ENCODE measurements around the gene HERC2. TPM values are rescaled to one million over a fixed set of nuclear protein-coding genes. Genes with fewer than 3 reads are reported as not detected.
"Not testable (repeated sequence)": the region's sequence is repeated elsewhere in the genome, so short reads cannot be mapped to it uniquely, and the experiment has no call there.

Gene HERC2
- 25.4 TPM for polyA plus RNA-seq (2013, experiment 1 of 4)
- polyA plus RNA-seq (2013, experiment 2 of 4), result 32.1 TPM
- 21.3 TPM for polyA plus RNA-seq (2013, experiment 3 of 4)
- polyA plus RNA-seq (2013, experiment 4 of 4), result 26.1 TPM

DNA sequence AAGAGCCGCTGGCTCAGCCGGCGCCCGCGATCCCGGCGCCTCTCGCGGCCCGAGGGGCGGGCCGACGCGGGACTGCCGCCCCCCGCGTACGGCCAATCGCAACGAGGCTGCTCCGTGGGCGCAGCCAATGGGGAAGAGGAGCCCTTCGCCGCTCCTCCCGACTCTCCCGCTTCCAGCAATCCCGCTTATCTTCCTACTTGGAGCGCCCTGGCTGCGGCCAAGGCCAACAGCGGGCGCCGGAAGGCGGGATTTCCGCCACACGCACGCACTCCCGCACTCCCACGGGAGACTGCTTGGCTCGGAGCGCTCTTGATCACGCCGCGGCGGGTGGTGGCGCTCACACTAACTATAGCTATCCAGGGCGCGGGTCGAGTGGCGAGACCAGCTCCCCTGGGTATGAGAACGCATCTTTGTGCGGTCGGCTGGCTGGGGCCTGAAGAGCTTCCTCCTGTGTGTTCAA is at the start of gene HERC2:
Gene HERC2 (minus strand): TSS at position 51 of the 460 bp plus-strand sequence. CDS start 746 bp downstream, outside the sequence.
- H3K9me3 ChIP-seq (ENCODE audit: control insufficient read depth, low read length); H3K27me3 ChIP-seq (ENCODE audit: control insufficient read depth, insufficient read depth, low read length, poor library complexity, severe bottlenecking); H3K36me3 ChIP-seq (ENCODE audit: control insufficient read depth, insufficient read depth, low read length); H3K4me1 ChIP-seq (ENCODE audit: control insufficient read depth, insufficient read depth, low read length); H3K27ac ChIP-seq (ENCODE audit: insufficient read depth, low read depth, low read length, poor library complexity, severe bottlenecking): not testable (repeated sequence)
- H3K4me3 ChIP-seq (ENCODE audit: insufficient read depth, low read depth, low read length), result peak within 1 kb of the TSS; percentile 20
- no CpG with 5 or more reads among the region's 52 CpGs for WGBS, 2 experiments

DNA sequence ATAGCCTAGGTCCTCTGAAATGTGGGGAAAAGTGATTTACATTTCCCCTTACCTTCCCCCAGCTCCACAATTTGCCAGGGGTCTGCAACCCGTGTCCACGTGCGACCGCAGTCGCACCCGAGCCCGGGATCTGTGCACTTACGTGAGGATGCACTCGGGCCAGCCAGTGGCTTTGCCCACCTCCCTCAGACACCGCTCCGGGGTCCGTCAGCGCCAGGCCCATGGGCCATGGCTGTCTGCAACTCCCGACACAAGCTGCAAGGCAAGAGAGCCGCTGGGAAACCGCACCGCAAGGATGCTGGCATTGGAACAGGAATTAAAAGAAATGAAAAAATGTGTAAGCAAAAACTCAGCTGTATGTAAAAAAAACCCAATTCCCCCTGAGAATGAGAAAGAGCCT is 43.5 kb upstream of the HERC2 start:
- H3K9me3 ChIP-seq (ENCODE audit: control insufficient read depth, low read length); H3K4me3 ChIP-seq (ENCODE audit: insufficient read depth, low read depth, low read length); H3K4me1 ChIP-seq (ENCODE audit: control insufficient read depth, insufficient read depth, low read length); H3K27me3 ChIP-seq (ENCODE audit: control insufficient read depth, insufficient read depth, low read length, poor library complexity, severe bottlenecking); H3K36me3 ChIP-seq (ENCODE audit: control insufficient read depth, insufficient read depth, low read length); H3K27ac ChIP-seq (ENCODE audit: insufficient read depth, low read depth, low read length, poor library complexity, severe bottlenecking): not testable (repeated sequence)
- WGBS, 2 experiments, result 95% methylated on average over 4 of the region's 17 CpGs; no CpG with 5 or more reads in 1 of the 2 experiments

DNA sequence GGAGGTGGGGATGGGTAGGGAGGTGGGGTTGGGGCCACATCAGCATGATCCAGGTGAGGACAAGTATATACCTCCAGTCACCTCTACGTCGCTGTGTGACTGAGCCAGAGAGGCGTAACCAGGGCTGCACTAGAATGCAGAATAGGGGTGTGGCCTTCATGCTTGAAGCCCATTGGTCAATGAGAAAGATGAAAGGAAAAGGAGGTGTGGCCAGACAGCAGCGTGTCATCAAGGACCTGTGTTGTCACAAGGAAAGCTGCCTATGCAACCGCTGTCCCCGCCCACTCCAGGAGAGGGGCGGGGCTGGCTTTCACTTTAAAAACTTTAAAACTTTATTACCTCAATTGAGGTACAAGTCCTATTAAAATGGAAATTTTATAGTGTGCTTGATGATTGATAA is 36.0 kb upstream of the HERC2 start, which contains the start of gene GOLGA6L24:
Gene GOLGA6L24 (minus strand): TSS at position 101 of the 400 bp plus-strand sequence. CDS start 61 bp downstream, at position 40.
- no CpG with 5 or more reads among the region's 7 CpGs for WGBS, 2 experiments
- H3K4me1 ChIP-seq (ENCODE audit: control insufficient read depth, insufficient read depth, low read length); H3K27ac ChIP-seq (ENCODE audit: insufficient read depth, low read depth, low read length, poor library complexity, severe bottlenecking); H3K27me3 ChIP-seq (ENCODE audit: control insufficient read depth, insufficient read depth, low read length, poor library complexity, severe bottlenecking); H3K36me3 ChIP-seq (ENCODE audit: control insufficient read depth, insufficient read depth, low read length); H3K4me3 ChIP-seq (ENCODE audit: insufficient read depth, low read depth, low read length); H3K9me3 ChIP-seq (ENCODE audit: control insufficient read depth, low read length): not testable (repeated sequence)

DNA sequence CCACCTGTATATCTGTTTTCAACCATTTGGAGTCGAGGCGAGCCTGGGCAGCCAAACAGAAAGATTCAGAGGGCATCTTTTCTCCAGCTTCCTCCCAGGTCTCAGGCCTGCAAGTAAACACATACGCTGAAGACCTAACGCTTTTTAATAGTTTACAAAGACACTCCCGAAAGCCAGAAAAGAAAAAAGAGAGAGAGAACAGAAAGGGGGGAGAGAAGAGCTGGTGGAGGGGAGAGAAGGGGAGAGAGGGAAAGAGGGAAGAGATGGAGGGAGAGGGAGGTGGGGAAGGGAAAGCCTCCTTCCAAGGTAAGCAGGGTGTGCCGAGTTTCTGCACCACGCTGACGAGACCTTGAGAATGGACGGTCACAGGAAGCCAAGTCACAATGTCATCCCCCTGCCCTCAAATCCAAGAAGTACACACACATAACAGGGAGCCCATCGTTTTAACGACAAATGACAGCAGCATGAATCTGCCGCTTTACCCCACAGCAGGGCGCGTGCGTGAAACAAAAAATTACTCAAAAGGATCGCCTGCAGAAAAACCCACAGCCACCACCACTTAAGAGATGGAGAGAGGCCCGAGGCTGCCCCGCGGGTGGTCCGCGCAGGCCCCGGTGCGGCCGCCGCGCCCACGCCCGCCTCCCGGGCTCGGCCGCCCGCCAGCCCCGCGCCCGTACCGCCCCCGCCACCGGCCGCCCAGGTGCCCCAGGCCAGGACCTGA is 461 bp downstream of the HERC2 start:
- WGBS, 2 experiments, result 0% methylated on average over 4 to 9 of the region's 39 CpGs
- peak overlapping the region; percentile 20 for H3K4me3 ChIP-seq (ENCODE audit: insufficient read depth, low read depth, low read length)
- H3K4me1 ChIP-seq (ENCODE audit: control insufficient read depth, insufficient read depth, low read length); H3K9me3 ChIP-seq (ENCODE audit: control insufficient read depth, low read length); H3K27me3 ChIP-seq (ENCODE audit: control insufficient read depth, insufficient read depth, low read length, poor library complexity, severe bottlenecking); H3K36me3 ChIP-seq (ENCODE audit: control insufficient read depth, insufficient read depth, low read length); H3K27ac ChIP-seq (ENCODE audit: insufficient read depth, low read depth, low read length, poor library complexity, severe bottlenecking): not testable (repeated sequence)

DNA sequence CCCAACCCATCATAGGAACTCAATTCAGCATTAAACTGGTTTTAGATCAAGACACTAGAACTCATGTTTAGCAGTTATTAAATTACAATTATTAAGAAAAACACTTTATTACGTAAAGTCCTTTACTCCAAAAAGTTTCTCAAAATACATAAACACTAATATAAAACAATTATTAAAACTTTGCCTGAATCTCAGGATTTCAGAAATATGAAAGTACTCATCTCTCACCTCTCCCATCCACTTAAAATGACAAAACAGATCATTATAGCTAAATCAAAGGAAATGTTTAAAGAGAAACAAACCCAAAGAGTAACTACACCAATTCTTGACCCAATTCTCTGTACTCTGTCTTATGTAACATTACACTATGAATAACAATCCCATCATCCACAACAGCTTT is 2.3 kb downstream of the HERC2 start:
- 92 to 100% methylated on average over 1 of the region's 1 CpG for WGBS, 2 experiments
- H3K4me3 ChIP-seq (ENCODE audit: insufficient read depth, low read depth, low read length); H3K36me3 ChIP-seq (ENCODE audit: control insufficient read depth, insufficient read depth, low read length): not testable (repeated sequence)

DNA sequence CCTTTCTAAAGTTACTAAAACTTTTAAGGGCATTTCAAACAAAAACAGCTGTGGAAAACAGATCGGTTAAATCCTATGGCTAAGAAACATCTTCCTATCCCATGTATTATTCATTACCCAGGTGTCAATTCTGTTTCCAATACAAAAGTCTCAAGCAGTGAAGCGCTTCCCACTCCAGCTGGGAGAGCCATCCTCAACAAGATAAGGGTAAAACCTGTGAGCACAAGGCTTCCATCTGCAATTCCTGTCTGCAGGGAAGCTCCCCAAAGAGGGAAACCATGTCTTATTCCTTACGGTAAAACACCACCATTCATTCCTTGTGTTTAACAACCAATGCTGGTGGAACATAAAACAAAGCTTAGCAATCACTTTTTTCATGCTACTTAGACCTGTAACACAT is 3.2 kb downstream of the HERC2 start:
- not testable (repeated sequence) for H3K27ac ChIP-seq (ENCODE audit: insufficient read depth, low read depth, low read length, poor library complexity, severe bottlenecking); H3K36me3 ChIP-seq (ENCODE audit: control insufficient read depth, insufficient read depth, low read length); H3K9me3 ChIP-seq (ENCODE audit: control insufficient read depth, low read length); H3K4me1 ChIP-seq (ENCODE audit: control insufficient read depth, insufficient read depth, low read length); H3K4me3 ChIP-seq (ENCODE audit: insufficient read depth, low read depth, low read length); H3K27me3 ChIP-seq (ENCODE audit: control insufficient read depth, insufficient read depth, low read length, poor library complexity, severe bottlenecking)
- no CpG with 5 or more reads among the region's 3 CpGs for WGBS, 2 experiments

More for the DNA sequence above, 2.3 kb downstream of the HERC2 start:
- not testable (repeated sequence) for H3K27me3 ChIP-seq (ENCODE audit: control insufficient read depth, insufficient read depth, low read length, poor library complexity, severe bottlenecking); H3K27ac ChIP-seq (ENCODE audit: insufficient read depth, low read depth, low read length, poor library complexity, severe bottlenecking); H3K9me3 ChIP-seq (ENCODE audit: control insufficient read depth, low read length); H3K4me1 ChIP-seq (ENCODE audit: control insufficient read depth, insufficient read depth, low read length)

- not testable (repeated sequence) for H3K27ac ChIP-seq (ENCODE audit: insufficient read depth, low read depth, low read length, poor library complexity, severe bottlenecking); H3K4me1 ChIP-seq (ENCODE audit: control insufficient read depth, insufficient read depth, low read length); H3K9me3 ChIP-seq (ENCODE audit: control insufficient read depth, low read length); H3K36me3 ChIP-seq (ENCODE audit: control insufficient read depth, insufficient read depth, low read length); H3K27me3 ChIP-seq (ENCODE audit: control insufficient read depth, insufficient read depth, low read length, poor library complexity, severe bottlenecking); H3K4me3 ChIP-seq (ENCODE audit: insufficient read depth, low read depth, low read length)
- WGBS, 2 experiments, result 86 to 98% methylated on average over 10 to 11 of the region's 13 CpGs
These were observed 3.9 kb downstream of the HERC2 start for GRCh38 chr15:28318122-28318521.

- H3K27ac ChIP-seq (ENCODE audit: insufficient read depth, low read depth, low read length, poor library complexity, severe bottlenecking); H3K4me3 ChIP-seq (ENCODE audit: insufficient read depth, low read depth, low read length); H3K9me3 ChIP-seq (ENCODE audit: control insufficient read depth, low read length); H3K4me1 ChIP-seq (ENCODE audit: control insufficient read depth, insufficient read depth, low read length); H3K36me3 ChIP-seq (ENCODE audit: control insufficient read depth, insufficient read depth, low read length); H3K27me3 ChIP-seq (ENCODE audit: control insufficient read depth, insufficient read depth, low read length, poor library complexity, severe bottlenecking): not testable (repeated sequence)
- WGBS, 2 experiments, result 94 to 96% methylated on average over 6 to 7 of the region's 7 CpGs
These were observed 5.0 kb downstream of the HERC2 start for GRCh38 chr15:28316958-28317357.

DNA sequence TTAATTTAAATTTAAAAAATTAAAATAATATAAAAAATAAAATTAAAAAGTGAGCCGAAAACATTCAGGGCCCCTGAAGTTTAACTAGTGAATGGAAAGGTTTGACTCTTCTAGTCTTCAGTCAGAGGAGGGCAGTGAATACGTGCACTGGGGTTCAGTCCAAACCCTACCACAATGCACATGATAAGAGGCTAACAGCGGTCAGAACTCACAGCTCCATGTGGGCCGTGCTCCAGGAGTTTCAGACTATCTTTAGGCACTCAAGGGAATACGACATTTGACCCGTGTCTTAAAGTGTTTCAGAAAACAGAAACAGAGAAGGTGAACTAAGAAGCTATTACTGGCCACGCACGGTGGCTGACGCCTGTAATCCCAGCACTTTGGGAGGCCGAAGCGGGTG is 11.5 kb downstream of the HERC2 start:
- not testable (repeated sequence) for H3K36me3 ChIP-seq (ENCODE audit: control insufficient read depth, insufficient read depth, low read length); H3K27me3 ChIP-seq (ENCODE audit: control insufficient read depth, insufficient read depth, low read length, poor library complexity, severe bottlenecking); H3K9me3 ChIP-seq (ENCODE audit: control insufficient read depth, low read length); H3K27ac ChIP-seq (ENCODE audit: insufficient read depth, low read depth, low read length, poor library complexity, severe bottlenecking); H3K4me3 ChIP-seq (ENCODE audit: insufficient read depth, low read depth, low read length); H3K4me1 ChIP-seq (ENCODE audit: control insufficient read depth, insufficient read depth, low read length)
- WGBS, 2 experiments, result 81 to 84% methylated on average over 8 to 9 of the region's 11 CpGs

- WGBS, 2 experiments, result 86 to 100% methylated on average over 4 to 5 of the region's 5 CpGs
- not testable (repeated sequence) for H3K36me3 ChIP-seq (ENCODE audit: control insufficient read depth, insufficient read depth, low read length); H3K4me1 ChIP-seq (ENCODE audit: control insufficient read depth, insufficient read depth, low read length); H3K4me3 ChIP-seq (ENCODE audit: insufficient read depth, low read depth, low read length); H3K9me3 ChIP-seq (ENCODE audit: control insufficient read depth, low read length); H3K27me3 ChIP-seq (ENCODE audit: control insufficient read depth, insufficient read depth, low read length, poor library complexity, severe bottlenecking); H3K27ac ChIP-seq (ENCODE audit: insufficient read depth, low read depth, low read length, poor library complexity, severe bottlenecking)
These were observed 13.3 kb downstream of the HERC2 start for GRCh38 chr15:28308718-28309117.

Measured in ectodermal cell (in vitro differentiated cells).